Prostate gland (tissue), 2 donors: Measurements from ENCODE around the gene SNRNP70.

Source experiments
- POLR2A ChIP-seq: fragments of 450-650 bp; IDR thresholded peaks from one replicate; pipeline ENCODE4 v1.6.1; 2016; ENCODE audit warnings: antibody characterized with exemption, mild to moderate bottlenecking
- POLR2AphosphoS5 ChIP-seq: sonication (generic); formaldehyde crosslinking; IDR thresholded peaks from one replicate; pipeline ENCODE4 v1.6.1; 2017; ENCODE audit warnings: antibody characterized with exemption
- TF ChIP-seq, protein P1 (sequence below), 4 experiments: fragments of 200-600 bp in 2 of 4; fragments of 450-650 bp in 2 of 4; sonication (generic) in 2 of 4; IDR thresholded peaks; 1 replicate in 3 of 4; 2 replicates in 1 of 4; pipeline ENCODE4 v1.5.1; 2016 to 2019; ENCODE audit warnings: antibody characterized with exemption in 4 of 4, mild to moderate bottlenecking in 2 of 4, moderate library complexity in 2 of 4

DNA sequence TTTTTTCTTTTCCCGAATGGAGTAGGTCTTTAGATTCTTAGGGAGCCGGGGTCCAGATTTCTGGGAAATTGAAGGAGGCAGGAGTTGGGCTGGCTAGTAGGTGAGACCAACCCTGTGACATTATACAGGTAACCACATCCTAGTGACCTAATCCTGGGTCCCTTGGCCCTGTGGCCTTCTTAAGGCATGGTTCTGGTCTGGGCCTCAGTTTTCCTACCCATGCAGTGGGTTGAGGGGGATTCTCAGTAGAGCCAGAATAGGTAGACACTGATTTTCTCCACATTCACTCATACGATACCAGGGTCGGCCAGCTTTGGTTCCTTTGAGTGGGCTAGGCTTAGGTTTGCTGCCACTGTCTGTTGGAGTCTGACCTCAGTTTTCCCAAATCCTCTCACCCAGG is 41.3 kb downstream of the SNRNP70 start:
- TF ChIP-seq POLR2A, result no peak
- TF ChIP-seq, protein P1, sequence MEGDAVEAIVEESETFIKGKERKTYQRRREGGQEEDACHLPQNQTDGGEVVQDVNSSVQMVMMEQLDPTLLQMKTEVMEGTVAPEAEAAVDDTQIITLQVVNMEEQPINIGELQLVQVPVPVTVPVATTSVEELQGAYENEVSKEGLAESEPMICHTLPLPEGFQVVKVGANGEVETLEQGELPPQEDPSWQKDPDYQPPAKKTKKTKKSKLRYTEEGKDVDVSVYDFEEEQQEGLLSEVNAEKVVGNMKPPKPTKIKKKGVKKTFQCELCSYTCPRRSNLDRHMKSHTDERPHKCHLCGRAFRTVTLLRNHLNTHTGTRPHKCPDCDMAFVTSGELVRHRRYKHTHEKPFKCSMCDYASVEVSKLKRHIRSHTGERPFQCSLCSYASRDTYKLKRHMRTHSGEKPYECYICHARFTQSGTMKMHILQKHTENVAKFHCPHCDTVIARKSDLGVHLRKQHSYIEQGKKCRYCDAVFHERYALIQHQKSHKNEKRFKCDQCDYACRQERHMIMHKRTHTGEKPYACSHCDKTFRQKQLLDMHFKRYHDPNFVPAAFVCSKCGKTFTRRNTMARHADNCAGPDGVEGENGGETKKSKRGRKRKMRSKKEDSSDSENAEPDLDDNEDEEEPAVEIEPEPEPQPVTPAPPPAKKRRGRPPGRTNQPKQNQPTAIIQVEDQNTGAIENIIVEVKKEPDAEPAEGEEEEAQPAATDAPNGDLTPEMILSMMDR (IDR thresholded peaks at IDR 0.05), result no peak
- TF ChIP-seq POLR2AphosphoS5, result no peak
